ENCODE data around the gene OR2A14.

DNA sequence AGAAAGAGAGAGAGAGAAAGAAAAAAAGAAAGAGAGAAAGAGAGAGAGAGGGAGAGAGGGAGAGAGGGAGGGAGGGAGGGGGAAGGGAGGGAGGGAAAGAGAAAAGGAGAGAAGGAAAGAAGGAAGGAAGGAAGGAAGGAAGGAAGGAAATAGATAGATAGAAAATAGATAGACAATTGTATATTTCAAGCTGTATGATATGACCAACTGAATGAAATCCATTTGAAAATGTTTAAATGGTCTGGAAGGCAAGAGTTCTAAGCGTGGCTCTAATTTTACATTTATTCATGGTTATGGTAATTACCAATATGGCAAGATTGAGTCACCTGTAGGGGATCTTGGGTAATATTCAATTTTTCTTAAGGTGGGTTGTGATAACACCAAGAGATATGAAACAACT lies 35.9 kb downstream of the OR2A14 start:
- TF ChIP-seq, protein P1, sequence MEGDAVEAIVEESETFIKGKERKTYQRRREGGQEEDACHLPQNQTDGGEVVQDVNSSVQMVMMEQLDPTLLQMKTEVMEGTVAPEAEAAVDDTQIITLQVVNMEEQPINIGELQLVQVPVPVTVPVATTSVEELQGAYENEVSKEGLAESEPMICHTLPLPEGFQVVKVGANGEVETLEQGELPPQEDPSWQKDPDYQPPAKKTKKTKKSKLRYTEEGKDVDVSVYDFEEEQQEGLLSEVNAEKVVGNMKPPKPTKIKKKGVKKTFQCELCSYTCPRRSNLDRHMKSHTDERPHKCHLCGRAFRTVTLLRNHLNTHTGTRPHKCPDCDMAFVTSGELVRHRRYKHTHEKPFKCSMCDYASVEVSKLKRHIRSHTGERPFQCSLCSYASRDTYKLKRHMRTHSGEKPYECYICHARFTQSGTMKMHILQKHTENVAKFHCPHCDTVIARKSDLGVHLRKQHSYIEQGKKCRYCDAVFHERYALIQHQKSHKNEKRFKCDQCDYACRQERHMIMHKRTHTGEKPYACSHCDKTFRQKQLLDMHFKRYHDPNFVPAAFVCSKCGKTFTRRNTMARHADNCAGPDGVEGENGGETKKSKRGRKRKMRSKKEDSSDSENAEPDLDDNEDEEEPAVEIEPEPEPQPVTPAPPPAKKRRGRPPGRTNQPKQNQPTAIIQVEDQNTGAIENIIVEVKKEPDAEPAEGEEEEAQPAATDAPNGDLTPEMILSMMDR (IDR thresholded peaks at IDR 0.05): no peak
- TF ChIP-seq POLR2A (IDR thresholded peaks at IDR 0.05) (no peak), POLR2AphosphoS5 (IDR thresholded peaks at IDR 0.05) (no peak)

Data from gastroesophageal sphincter (tissue), 3 donors.